HCT116 (cell line): Measurements from ENCODE around the gene P2RX3. TPM values are rescaled to one million over a fixed set of nuclear protein-coding genes. Genes with fewer than 3 reads are reported as not detected.
"Not testable (repeated sequence)": the region's sequence is repeated elsewhere in the genome, so short reads cannot be mapped to it uniquely, and the experiment has no call there.

Experiments used
- ATAC-seq: fragments of 200-7000 bp; cut with Tn5 transposase; 2 replicates; pipeline ENCODE4 v1.9.1; 2020; ENCODE audit warnings: mild to moderate bottlenecking, moderate library complexity
- BruUV-seq: library from RNA; stranded (reverse); fragments of 400-500 nt; replicated peaks from 2 replicates; lab custom pipeline; 2021; lab: Mats Ljungman, UMichigan
- CTCF ChIA-PET: fragments of 300-600 bp; sonication (Branson Sonifier 250); formaldehyde crosslinking; loops from one replicate; lab custom pipeline; 2021; ENCODE audit warnings: antibody characterized with exemption; lab: Charles Lee
- POLR2A ChIA-PET: fragments of 300-600, 350-600 bp; sonication (Branson Sonifier 250); formaldehyde crosslinking; loops from one replicate; lab custom pipeline; 2021; ENCODE audit warnings: antibody characterized with exemption; lab: Charles Lee
- RAD21 ChIA-PET, 2 experiments: fragments of 300-600 bp; sonication (Branson Sonifier 250); formaldehyde crosslinking; loops; one replicate each; lab custom pipeline; 2023; ENCODE audit warnings: low total read pairs in 2 of 2; ENCODE audit not compliant: uncharacterized antibody in 2 of 2, unreplicated experiment in 2 of 2, low non-redundant PET in 1 of 2; lab: Charles Lee
- DNase-seq: peaks from one replicate; pipeline ENCODE4 v3.0.0-alpha.2; 2010; ENCODE audit warnings: low read depth, low spot score
- H2AFZ ChIP-seq: fragments of 200-600 bp; shearing (Covaris generic), sonication (generic); 2 replicates; pipeline ENCODE4 v1.6.1; 2017; ENCODE audit warnings: low read depth, mixed run types, mixed read lengths, antibody characterized with exemption, low read length; ENCODE audit not compliant: poor library complexity, severe bottlenecking
- H3K27ac ChIP-seq: 2 replicates; pipeline ENCODE4 v1.5.1; 2012; ENCODE audit warnings: low read depth, low read length
- H3K27me3 ChIP-seq: fragments of 200-600 bp; sonication (generic); 2 replicates; pipeline ENCODE4 v1.6.1; 2016; ENCODE audit warnings: mixed run types, low read length, mixed read lengths; ENCODE audit not compliant: insufficient read depth
- H3K36me3 ChIP-seq, 2 experiments: fragments of 200-500 bp in 1 of 2; fragments of 200-600 bp in 1 of 2; sonication (Bioruptor generic) in 1 of 2; sonication (generic) in 1 of 2; 2 replicates each; pipeline versions ENCODE4 v1.5.1 to v1.6.1; 2014 to 2016; ENCODE audit warnings: low read length in 2 of 2, inconsistent platforms in 1 of 2, mixed read lengths in 1 of 2, mixed run types in 1 of 2; ENCODE audit not compliant: insufficient read depth in 2 of 2, control insufficient read depth in 1 of 2
- H3K4me1 ChIP-seq, 2 experiments: fragments of 200-600 bp in 1 of 2; sonication (generic) in 1 of 2; 2 replicates each; pipeline versions ENCODE4 v1.5.1 to v1.6.1; 2012 to 2017; ENCODE audit warnings: low read length in 2 of 2, inconsistent platforms in 1 of 2, mild to moderate bottlenecking in 1 of 2, mixed read lengths in 1 of 2, mixed run types in 1 of 2, moderate library complexity in 1 of 2; ENCODE audit not compliant: insufficient read depth in 2 of 2, control insufficient read depth in 1 of 2
- H3K4me2 ChIP-seq: fragments of 200-600 bp; sonication (generic); 2 replicates; pipeline ENCODE4 v1.6.1; 2017; ENCODE audit warnings: mixed run types, low read length, mixed read lengths
- H3K4me3 ChIP-seq, 2 experiments: fragments of 200-600 bp in 1 of 2; sonication (generic) in 1 of 2; replicated peaks in 1 of 2; 2 replicates each; pipeline ENCODE4 v1.5.1; 2011 to 2016; ENCODE audit warnings: low read length in 2 of 2, control low read depth in 1 of 2, low read depth in 1 of 2, mild to moderate bottlenecking in 1 of 2, mixed read lengths in 1 of 2, mixed run types in 1 of 2
- H3K79me2 ChIP-seq: fragments of 200-600 bp; sonication (generic); 2 replicates; pipeline ENCODE4 v1.6.1; 2017; ENCODE audit warnings: mild to moderate bottlenecking, mixed run types, low read length, moderate library complexity, mixed read lengths; ENCODE audit not compliant: insufficient read depth
- H3K9ac ChIP-seq: fragments of 200-600 bp; sonication (generic); 2 replicates; pipeline ENCODE4 v1.6.1; 2016; ENCODE audit warnings: low read length, mixed read lengths
- H3K9me2 ChIP-seq: fragments of 200-600 bp; sonication (generic), shearing (Covaris generic); 2 replicates; pipeline ENCODE4 v1.6.1; 2017; ENCODE audit warnings: mixed run types, mild to moderate bottlenecking, moderate library complexity; ENCODE audit not compliant: insufficient read depth
- H3K9me3 ChIP-seq, 2 experiments: fragments of 200-500 bp in 1 of 2; fragments of 200-600 bp in 1 of 2; sonication (Bioruptor generic) in 1 of 2; sonication (generic) in 1 of 2; 2 replicates each; pipeline ENCODE4 v1.6.1; 2014 to 2017; ENCODE audit warnings: low read length in 2 of 2, mixed read lengths in 2 of 2, inconsistent platforms in 1 of 2, low read depth in 1 of 2, mild to moderate bottlenecking in 1 of 2, mixed run types in 1 of 2, moderate library complexity in 1 of 2; ENCODE audit not compliant: control insufficient read depth in 1 of 2, insufficient read depth in 1 of 2
- H4K20me1 ChIP-seq: fragments of 200-600 bp; sonication (generic), shearing (Covaris generic); 2 replicates; pipeline ENCODE4 v1.6.1; 2017; ENCODE audit warnings: mixed run types, mild to moderate bottlenecking, moderate library complexity; ENCODE audit not compliant: insufficient read depth
- ATF3 ChIP-seq: IDR thresholded peaks from 2 replicates; pipeline ENCODE4 v1.6.1; 2012
- MAX ChIP-seq: IDR thresholded peaks from 2 replicates; pipeline ENCODE4 v1.6.1; 2012
- SP1 ChIP-seq: IDR thresholded peaks from 2 replicates; pipeline ENCODE4 v1.6.1; 2012; ENCODE audit warnings: low read depth
- intact Hi-C: fragments of 100-400 bp; cut with micrococcal nuclease; formaldehyde crosslinking; loops from 2 replicates; pipeline ENCODE4 v1.10.0; 2022
- total RNA-seq: library from RNA; stranded (reverse); gene quantifications from one replicate; pipeline ENCODE4 v1.2.1, GENCODE V29; 2021; ENCODE audit not compliant: unreplicated experiment
- TF ChIP-seq, protein P1 (sequence below), 3 experiments: fragments of 200-600 bp in 1 of 3; sonication (generic) in 1 of 3; IDR thresholded peaks in 2 of 3; conservative IDR thresholded peaks in 1 of 3; 2 replicates each; pipeline ENCODE4 v1.5.1; 2012 to 2017; ENCODE audit warnings: low read depth in 2 of 3, low read length in 2 of 3, antibody characterized with exemption in 1 of 3, borderline replicate concordance in 1 of 3, control low read depth in 1 of 3, mild to moderate bottlenecking in 1 of 3, mixed read lengths in 1 of 3, mixed run types in 1 of 3, moderate library complexity in 1 of 3; ENCODE audit not compliant: insufficient read depth in 1 of 3

The P2RX3 gene
- total RNA-seq, 1 experiment from 2014 or later: not detected

GRCh38 chr11:57296205-57296604 lies 41.9 kb upstream of the P2RX3 start:
- RAD21 ChIA-PET, POLR2A ChIA-PET, H3K9ac ChIP-seq, H2AFZ ChIP-seq, H3K27me3 ChIP-seq, CTCF ChIA-PET, H4K20me1 ChIP-seq, H3K27ac ChIP-seq, H3K79me2 ChIP-seq, BruUV-seq, DNase-seq, H3K9me3 ChIP-seq, intact Hi-C loops, H3K4me2 ChIP-seq, ATAC-seq, H3K4me3 ChIP-seq, H3K9me2 ChIP-seq: not testable (repeated sequence)
- H3K4me1 ChIP-seq: peaks cover 7 to 13% of the 10 kb centered on the region in 2 experiments
- H3K36me3 ChIP-seq: peaks cover 5 to 22% of the 10 kb centered on the region in 2 experiments; a peak in 3 of 4 replicates

DNA sequence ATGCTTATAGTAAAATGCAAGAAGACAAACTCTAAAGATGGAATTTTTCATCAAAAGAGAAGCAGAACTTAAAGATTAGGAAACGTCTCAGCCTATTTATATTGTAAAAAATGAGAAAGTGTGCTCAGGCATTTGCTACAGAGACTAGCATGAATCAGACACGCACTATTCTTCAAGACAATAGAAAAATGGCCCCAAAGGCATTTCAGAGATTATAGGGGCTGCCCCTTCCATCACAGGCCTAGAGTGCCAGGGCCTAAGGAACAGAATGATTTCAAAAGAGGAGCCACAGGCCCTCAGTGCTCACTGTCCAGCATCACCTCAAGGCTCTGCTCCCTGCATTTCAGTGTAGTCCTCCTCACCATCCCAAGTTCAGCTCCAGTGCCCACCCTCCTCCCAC lies 40.9 kb upstream of the P2RX3 start:
- no TSS peak for BruUV-seq
- TF ChIP-seq ATF3 (no peak), SP1 (no peak), MAX (no peak)
- TF ChIP-seq, protein P1, sequence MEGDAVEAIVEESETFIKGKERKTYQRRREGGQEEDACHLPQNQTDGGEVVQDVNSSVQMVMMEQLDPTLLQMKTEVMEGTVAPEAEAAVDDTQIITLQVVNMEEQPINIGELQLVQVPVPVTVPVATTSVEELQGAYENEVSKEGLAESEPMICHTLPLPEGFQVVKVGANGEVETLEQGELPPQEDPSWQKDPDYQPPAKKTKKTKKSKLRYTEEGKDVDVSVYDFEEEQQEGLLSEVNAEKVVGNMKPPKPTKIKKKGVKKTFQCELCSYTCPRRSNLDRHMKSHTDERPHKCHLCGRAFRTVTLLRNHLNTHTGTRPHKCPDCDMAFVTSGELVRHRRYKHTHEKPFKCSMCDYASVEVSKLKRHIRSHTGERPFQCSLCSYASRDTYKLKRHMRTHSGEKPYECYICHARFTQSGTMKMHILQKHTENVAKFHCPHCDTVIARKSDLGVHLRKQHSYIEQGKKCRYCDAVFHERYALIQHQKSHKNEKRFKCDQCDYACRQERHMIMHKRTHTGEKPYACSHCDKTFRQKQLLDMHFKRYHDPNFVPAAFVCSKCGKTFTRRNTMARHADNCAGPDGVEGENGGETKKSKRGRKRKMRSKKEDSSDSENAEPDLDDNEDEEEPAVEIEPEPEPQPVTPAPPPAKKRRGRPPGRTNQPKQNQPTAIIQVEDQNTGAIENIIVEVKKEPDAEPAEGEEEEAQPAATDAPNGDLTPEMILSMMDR (IDR thresholded peaks at IDR 0.05 in 2 of 3, conservative IDR thresholded peaks at IDR 0.05 in 1 of 3; ENCODE audit: borderline replicate concordance in 1 of 3, insufficient read depth in 1 of 3, low read depth in 2 of 3, low read length in 2 of 3): no peak
- Histone ChIP-seq H3K79me2 (no peaks in the 10 kb centered on the region), H3K4me3 (no peak overlapping the region), H3K9ac (no peak overlapping the region), H3K9me3 (no peaks in the 10 kb centered on the region; a peak in 1 of 4 replicates), H4K20me1 (no peaks in the 10 kb centered on the region), H3K4me2 (no peak overlapping the region), H3K4me1 (peaks cover 7 to 13% of the 10 kb centered on the region in 2 experiments), H2AFZ (no peak overlapping the region), H3K36me3 (peaks cover 10 to 26% of the 10 kb centered on the region in 2 experiments; a peak in 3 of 4 replicates), H3K27me3 (no peaks in the 10 kb centered on the region), H3K27ac (no peak overlapping the region), H3K9me2 (no peaks in the 10 kb centered on the region)
- ATAC-seq (no peak), DNase-seq (no peak)
- CTCF ChIA-PET: no interaction called here
- intact Hi-C loops: no loop called here
- POLR2A ChIA-PET: no interaction called here
- RAD21 ChIA-PET: no interaction called here
